ENCODE measurements around the gene LARGE1. TPM values are rescaled to one million over a fixed set of nuclear protein-coding genes. Genes with fewer than 3 reads are reported as not detected.

LARGE1 gene
- total and polyA plus RNA-seq, 2 of the 8 experiments (the other 6 are each of a cell fraction or from before 2014, with no cell fraction given), result 43.7 to 83.0 TPM

- H3K27me3 ChIP-seq (replicated peaks in 1 of 4; ENCODE audit: control insufficient read depth in 3 of 4, extremely low read depth in 1 of 4, insufficient read depth in 3 of 4, low read length in 3 of 4), result no peaks in the 10 kb centered on the region
- H3K27ac ChIP-seq (ENCODE audit: low read depth, low read length), result no peak overlapping the region
- no peak overlapping the region for H3K4ac ChIP-seq (replicated peaks; ENCODE audit: insufficient read length, low read depth, low read length)
- no peak overlapping the region for H2BK20ac ChIP-seq (ENCODE audit: low read length)
- ChIA-PET POLR2A (ENCODE audit: partially characterized antibody) (no interaction called here), CTCF (ENCODE audit: partially characterized antibody) (interaction anchor here (1.3 kb wide), 1 partner anchor 207 kb away, joined by 3 read pairs; no protein-coding TSS in a partner anchor)
- WGBS, 2 experiments (ENCODE audit: extremely low coverage in 1 of 2, insufficient coverage in 1 of 2, insufficient read length in 1 of 2, insufficient replicate concordance in 2 of 2, low coverage in 1 of 2, low lambda C conversion rate in 2 of 2, missing lambda C conversion rate in 1 of 2), result 87% methylated on average over 4 of the region's 4 CpGs; no CpG with 5 or more reads in 1 of the 2 experiments
- no peak overlapping the region for H4K8ac ChIP-seq (ENCODE audit: extremely low read depth, insufficient read depth, low read length)
- no peak overlapping the region for H3K4me2 ChIP-seq (ENCODE audit: insufficient read depth in 1 of 2, low read depth in 2 of 2, low read length in 2 of 2)
- FAIRE-seq, result no peak
- no peaks in the 10 kb centered on the region for H3K4me1 ChIP-seq (replicated peaks in 1 of 4; ENCODE audit: control insufficient read depth in 3 of 4, insufficient read depth in 4 of 4, low read length in 3 of 4)
- H2BK120ac ChIP-seq (replicated peaks; ENCODE audit: low read depth, low read length), result no peak overlapping the region
- no peak overlapping the region for H2BK12ac ChIP-seq (ENCODE audit: low read depth, low read length)
- no peak overlapping the region for H3K56ac ChIP-seq (replicated peaks; ENCODE audit: insufficient read length, low read depth, low read length)
- H4K20me1 ChIP-seq (replicated peaks in 1 of 2; ENCODE audit: control insufficient read depth in 1 of 2, insufficient read depth in 2 of 2, low read length in 2 of 2), result no peaks in the 10 kb centered on the region
- H2AK5ac ChIP-seq (ENCODE audit: low read depth, low read length), result no peak overlapping the region
- no peaks in the 10 kb centered on the region; the same call in 1 of the 2 replicates for H3K79me1 ChIP-seq (ENCODE audit: low read depth, low read length)
- H3K79me2 ChIP-seq (ENCODE audit: control insufficient read depth in 1 of 2, insufficient read depth in 2 of 2, low read length in 2 of 2), result no peaks in the 10 kb centered on the region
- no peaks in the 10 kb centered on the region for H3K23me2 ChIP-seq (ENCODE audit: low read depth, low read length)
- no peak overlapping the region for H3K23ac ChIP-seq (ENCODE audit: insufficient read length)
- no peak for DNase-seq (ENCODE audit: low read depth in 1 of 2, low spot score in 2 of 2)
- H2AFZ ChIP-seq (ENCODE audit: low read length), result no peak overlapping the region
- H3K14ac ChIP-seq (ENCODE audit: insufficient read length), result no peak overlapping the region
- H4K5ac ChIP-seq (ENCODE audit: insufficient read length, low read depth, low read length), result no peak overlapping the region
- H2BK5ac ChIP-seq (ENCODE audit: low read depth, low read length), result no peak overlapping the region
- H3K4me3 ChIP-seq (ENCODE audit: extremely low read depth in 1 of 4, insufficient read depth in 2 of 4, low read depth in 3 of 4, low read length in 4 of 4), result no peak overlapping the region
- H3K18ac ChIP-seq (ENCODE audit: extremely low read depth, low read length), result no peak overlapping the region
- peaks cover 11 to 24% of the 10 kb centered on the region in 2 experiments for H3K9me3 ChIP-seq (ENCODE audit: insufficient read depth in 2 of 2, low read depth in 1 of 2, low read length in 1 of 2)
- no peak overlapping the region for H2BK15ac ChIP-seq (ENCODE audit: low read length)
- H3K36me3 ChIP-seq (ENCODE audit: control insufficient read depth in 2 of 4, insufficient read depth in 4 of 4, low read length in 3 of 4), result no peaks in the 10 kb centered on the region; a peak in 1 of 8 replicates
- H3K9ac ChIP-seq (replicated peaks in 1 of 4; ENCODE audit: extremely low read depth in 1 of 4, low read depth in 3 of 4, low read length in 3 of 4), result no peak overlapping the region
- H4K91ac ChIP-seq (replicated peaks; ENCODE audit: insufficient read length, low read length), result no peak overlapping the region
- TF ChIP-seq SAP30 (IDR thresholded peaks at IDR 0.05; ENCODE audit: insufficient read depth, insufficient replicate concordance, low read length) (no peak), YY1 (IDR thresholded peaks at IDR 0.05; ENCODE audit: low read depth, low read length) (no peak), USF2 (IDR thresholded peaks at IDR 0.05; ENCODE audit: low read length) (no peak), MAX (IDR thresholded peaks at IDR 0.05) (no peak), ASH2L (IDR thresholded peaks at IDR 0.05; ENCODE audit: low read length) (no peak), CEBPB (IDR thresholded peaks at IDR 0.05; ENCODE audit: low read depth, low read length) (no peak), SP4 (IDR thresholded peaks at IDR 0.05; ENCODE audit: low read length) (no peak), BACH1 (IDR thresholded peaks at IDR 0.05; ENCODE audit: low read length) (no peak), SUZ12 (IDR thresholded peaks at IDR 0.05; ENCODE audit: low read length) (no peak)
Observed at GRCh38 chr22:33224841-33225240, 695.4 kb downstream of the LARGE1 start.
